GM12878 (cell line): ENCODE data around the gene GRIFIN. TPM values are rescaled to one million over a fixed set of nuclear protein-coding genes. Genes with fewer than 3 reads are reported as not detected.

Source experiments
- ATAC-seq: fragments of 200-7000 bp; cut with Tn5 transposase; 3 replicates; pipeline ENCODE4 v1.9.1; 2020; ENCODE audit warnings: mild to moderate bottlenecking, moderate library complexity
- BruUV-seq: library from RNA; stranded (reverse); fragments of 400-500 nt; replicated peaks from 2 replicates; lab custom pipeline; 2021; lab: Mats Ljungman, UMichigan
- CTCF ChIA-PET: fragments of 300-600 bp; sonication (Branson Sonifier 250); formaldehyde crosslinking; extraction: SDS; loops from one replicate; lab custom pipeline; 2021; ENCODE audit warnings: inconsistent platforms; lab: Yijun Ruan, JAX
- POLR2A ChIA-PET: fragments of 350-600 bp; formaldehyde crosslinking; extraction: SDS; loops from one replicate; lab custom pipeline; 2021; ENCODE audit warnings: inconsistent platforms; lab: Charles Lee
- RAD21 ChIA-PET: fragments of 300-600 bp; sonication (Branson Sonifier 250); formaldehyde crosslinking; loops from one replicate; lab custom pipeline; 2023; ENCODE audit warnings: antibody characterized with exemption; ENCODE audit not compliant: unreplicated experiment; lab: Charles Lee
- SMC1A ChIA-PET: fragments of 300-600 bp; sonication (Branson Sonifier 250); formaldehyde crosslinking; loops from one replicate; lab custom pipeline; 2023; ENCODE audit not compliant: unreplicated experiment, uncharacterized antibody; lab: Charles Lee
- DNase-seq: peaks from one replicate; pipeline ENCODE4 v3.0.0-alpha.2; 2011; ENCODE audit warnings: low read depth, low spot score
- FAIRE-seq: peaks from 3 replicates; lab custom pipeline; 2011; peaks lifted over from hg19 to GRCh38; lab: Jason Lieb, UNC
- H2AFZ ChIP-seq: 2 replicates; pipeline ENCODE4 v1.6.0; 2011; ENCODE audit warnings: low read depth, low read length, control low read depth; ENCODE audit not compliant: control insufficient read depth
- H3K27ac ChIP-seq: 2 replicates; pipeline ENCODE4 v1.5.1; 2011; ENCODE audit warnings: control low read depth; ENCODE audit not compliant: control insufficient read depth, insufficient read depth
- H3K27me3 ChIP-seq, 2 experiments: replicated peaks in 1 of 2; 2 replicates each; pipeline versions ENCODE4 v1.6.0 to v1.6.1; 2011; ENCODE audit warnings: low read length in 1 of 2; ENCODE audit not compliant: control insufficient read depth in 2 of 2, insufficient read depth in 2 of 2
- H3K36me3 ChIP-seq, 2 experiments: 2 replicates each; pipeline ENCODE4 v1.5.1; 2011; ENCODE audit warnings: low read length in 1 of 2; ENCODE audit not compliant: control insufficient read depth in 2 of 2, insufficient read depth in 2 of 2
- H3K4me1 ChIP-seq: 2 replicates; pipeline ENCODE4 v1.6.1; 2011; ENCODE audit warnings: mild to moderate bottlenecking, low read length, moderate library complexity, mixed read lengths; ENCODE audit not compliant: control insufficient read depth, insufficient read depth
- H3K4me2 ChIP-seq: 2 replicates; pipeline ENCODE4 v1.6.0; 2011; ENCODE audit warnings: control low read depth; ENCODE audit not compliant: control insufficient read depth, insufficient read depth
- H3K4me3 ChIP-seq: fragments of 200-600 bp; sonication (generic); 2 replicates; pipeline ENCODE4 v1.5.1; 2016
- H3K79me2 ChIP-seq: 2 replicates; pipeline ENCODE4 v1.6.0; 2011; ENCODE audit warnings: low read length; ENCODE audit not compliant: control insufficient read depth, insufficient read depth
- H3K9ac ChIP-seq: 2 replicates; pipeline ENCODE4 v1.8.0; 2011; ENCODE audit warnings: low read length, control low read depth, mixed read lengths; ENCODE audit not compliant: control insufficient read depth, insufficient read depth
- H3K9me3 ChIP-seq: replicated peaks from 3 replicates; pipeline ENCODE4 v1.5.1; 2011; ENCODE audit warnings: mild to moderate bottlenecking, low read length; ENCODE audit not compliant: control insufficient read depth, insufficient read depth
- H4K20me1 ChIP-seq: 2 replicates; pipeline ENCODE4 v1.6.0; 2011; ENCODE audit not compliant: control insufficient read depth, insufficient read depth
- BHLHE40 ChIP-seq, 2 experiments: fragments of 450-650 bp in 1 of 2; IDR thresholded peaks; 2 replicates each; pipeline ENCODE4 v1.6.1; 2011 to 2017; ENCODE audit warnings: low read depth in 2 of 2, borderline replicate concordance in 1 of 2, improper control_type of control experiment in 1 of 2, low read length in 1 of 2, mild to moderate bottlenecking in 1 of 2
- CUX1 ChIP-seq: IDR thresholded peaks from 2 replicates; pipeline ENCODE4 v1.6.1; 2012; ENCODE audit warnings: improper control_type of control experiment, low read depth, low read length; ENCODE audit not compliant: insufficient replicate concordance
- FOS ChIP-seq: IDR thresholded peaks from 3 replicates; pipeline ENCODE4 v1.6.1; 2011; ENCODE audit warnings: borderline replicate concordance; ENCODE audit not compliant: insufficient read length; ENCODE audit errors: extremely low read depth
- IKZF2 ChIP-seq, 2 experiments: fragments of 450-650 bp; IDR thresholded peaks; 2 replicates each; pipeline ENCODE4 v1.6.1; 2017; ENCODE audit warnings: mild to moderate bottlenecking in 2 of 2, moderate library complexity in 2 of 2
- IRF4 ChIP-seq: IDR thresholded peaks from 2 replicates; pipeline ENCODE4 v1.6.1; 2011; ENCODE audit warnings: low read depth, low read length
- KLF5 ChIP-seq: fragments of 450-650 bp; IDR thresholded peaks from 2 replicates; pipeline ENCODE4 v1.6.1; 2014; ENCODE audit warnings: mild to moderate bottlenecking; ENCODE audit not compliant: partially characterized antibody
- NFYA ChIP-seq: IDR thresholded peaks from 2 replicates; pipeline ENCODE4 v1.6.1; 2011; ENCODE audit warnings: low read depth, mild to moderate bottlenecking, low read length, improper control_type of control experiment, borderline replicate concordance
- POLR2AphosphoS2 ChIP-seq: IDR thresholded peaks from 2 replicates; pipeline ENCODE4 v1.6.1; 2011; ENCODE audit warnings: low read depth, mild to moderate bottlenecking, low read length, improper control_type of control experiment, moderate library complexity
- POLR2AphosphoS5 ChIP-seq: IDR thresholded peaks from 2 replicates; pipeline ENCODE4 v1.6.1; 2011; ENCODE audit warnings: mild to moderate bottlenecking, low read length, inconsistent platforms
- RAD21 ChIP-seq: IDR thresholded peaks from 2 replicates; pipeline ENCODE4 v1.6.1; 2011; ENCODE audit warnings: mild to moderate bottlenecking, low read depth, low read length, moderate library complexity; ENCODE audit not compliant: insufficient read depth
- RCOR1 ChIP-seq: conservative IDR thresholded peaks from 2 replicates; pipeline ENCODE4 v1.6.1; 2012; ENCODE audit warnings: low read depth, low read length, improper control_type of control experiment
- RUNX3 ChIP-seq: IDR thresholded peaks from 2 replicates; pipeline ENCODE4 v1.6.1; 2012; ENCODE audit warnings: low read length, inconsistent platforms
- SMARCA5 ChIP-seq: fragments of 450-650 bp; IDR thresholded peaks from 2 replicates; pipeline ENCODE4 v1.6.1; 2017; ENCODE audit warnings: mild to moderate bottlenecking
- SMC3 ChIP-seq: IDR thresholded peaks from 2 replicates; pipeline ENCODE4 v1.6.1; 2011; ENCODE audit warnings: low read length, improper control_type of control experiment, borderline replicate concordance
- TAF1 ChIP-seq: IDR thresholded peaks from 2 replicates; pipeline ENCODE4 v1.6.1; 2011; ENCODE audit warnings: mild to moderate bottlenecking, low read depth, low read length, borderline replicate concordance
- YY1 ChIP-seq: IDR thresholded peaks from 2 replicates; pipeline ENCODE4 v1.6.1; 2011; ENCODE audit warnings: low read depth, mild to moderate bottlenecking, low read length
- WGBS: methylation state at CpG from one replicate; pipeline ENCODE4 v1.1.6; 2016; ENCODE audit warnings: low lambda C conversion rate; ENCODE audit not compliant: insufficient replicate concordance, insufficient coverage; ENCODE audit errors: missing lambda C conversion rate; 5-methylcytosine and 5-hydroxymethylcytosine counted together
- in situ Hi-C: fragments of 300-500 bp; cut with MboI; formaldehyde crosslinking; loops from 9 replicates; pipeline ENCODE4 v1.14.3; 2018; ENCODE audit warnings: mixed read lengths
- intact Hi-C: fragments of 100-400 bp; cut with micrococcal nuclease; formaldehyde crosslinking; loops from one replicate; pipeline ENCODE4 v1.14.2; 2022; ENCODE audit not compliant: unreplicated experiment
- polyA plus RNA-seq, 11 experiments: library from polyadenylated mRNA; depleted of rRNA in 4 of 11; unstranded in 6 of 11; stranded (reverse) in 5 of 11; fragments of >200 nt; fragmentation: Nextera tagmentation in 4 of 11; fragmentation: Illumina TruSeq in 1 of 11; extraction: Ambion mirVana in 4 of 11; extraction: Trizol in 1 of 11; gene quantifications; 1 replicate in 1 of 11; 2 replicates in 10 of 11; pipeline versions ENCODE4 v1.2.1 to v1.2.3, GENCODE V29; 2011 to 2016; ENCODE audit warnings: inconsistent platforms in 2 of 11, missing spikeins in 2 of 11, low read depth in 1 of 11
- total RNA-seq, 4 experiments: library from RNA; depleted of rRNA in 3 of 4; stranded (reverse); fragments of >200 nt in 3 of 4; fragmentation: Illumina TruSeq in 1 of 4; extraction: Trizol in 1 of 4; gene quantifications; 2 replicates each; pipeline versions ENCODE4 v1.2.1 to v1.2.3, GENCODE V29; 2013 to 2021
- TF ChIP-seq, protein P1 (sequence below): IDR thresholded peaks from 2 replicates; pipeline ENCODE4 v1.6.1; 2012; ENCODE audit warnings: low read depth, low read length, improper control_type of control experiment

The GRIFIN gene
- total and polyA plus RNA-seq, 10 of the 15 experiments (the other 5 are each of a cell fraction or from before 2014, with no cell fraction given): not detected

DNA sequence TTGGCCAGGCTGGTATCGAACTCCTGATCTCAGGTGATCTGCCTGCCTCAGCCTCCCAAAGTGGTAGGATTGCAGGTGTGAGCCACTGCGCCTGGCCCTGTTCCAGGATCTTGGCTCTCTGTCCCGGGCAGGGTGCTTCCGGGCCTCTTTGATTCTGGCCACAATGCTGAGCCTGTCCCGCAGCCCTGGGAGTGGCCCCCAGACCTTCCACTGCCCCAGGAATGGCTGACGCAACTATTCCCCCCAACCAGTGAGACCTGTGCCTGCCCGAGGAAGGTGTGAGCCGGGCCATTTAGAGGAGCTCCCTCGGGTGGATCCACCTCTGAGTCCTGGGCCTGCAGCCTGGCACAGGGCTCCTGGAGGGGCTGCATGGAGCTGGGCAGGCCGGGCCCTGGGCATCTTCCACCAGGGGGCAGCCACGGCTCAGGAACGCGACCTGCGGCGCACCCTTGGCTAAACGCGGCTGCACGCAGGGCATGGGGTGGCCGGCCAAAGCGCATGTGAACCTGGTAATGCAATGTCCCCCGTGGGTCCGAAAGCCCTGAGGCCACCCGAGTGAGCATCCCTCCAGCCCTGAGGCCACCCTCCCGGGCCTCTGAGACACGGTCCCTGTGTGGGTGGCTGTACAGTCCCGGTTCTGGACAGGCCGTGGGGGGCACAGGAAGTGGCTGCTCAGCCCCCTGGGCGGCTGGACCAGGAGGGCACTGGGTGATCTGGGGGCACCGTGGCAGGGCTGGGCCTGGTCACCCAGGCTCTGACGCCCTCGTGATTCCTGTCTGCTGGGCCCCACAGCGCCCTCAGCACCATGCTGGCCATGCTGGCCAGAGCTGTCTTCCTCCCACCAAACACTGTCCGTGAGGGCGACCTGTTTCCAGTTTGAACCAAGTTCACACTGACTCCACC lies 24.8 kb downstream of the GRIFIN start:
- no peak for FAIRE-seq
- H3K4me3 ChIP-seq: no peak overlapping the region; the same call in 1 of the 2 replicates
- TF ChIP-seq POLR2AphosphoS2: no peak
- no peak for TF ChIP-seq POLR2AphosphoS5
- TF ChIP-seq RCOR1: no peak
- peak; percentile 78 for TF ChIP-seq SMC3
- peak; percentile 86 for TF ChIP-seq RAD21
- no peak for TF ChIP-seq KLF5
- TF ChIP-seq SMARCA5: peak; percentile 50
- no peak for TF ChIP-seq IRF4
- no peak for TF ChIP-seq IKZF2 (IDR thresholded peaks at IDR 0.05)
- no peak for TF ChIP-seq FOS
- no peak for TF ChIP-seq NFYA
- TF ChIP-seq BHLHE40 (IDR thresholded peaks at IDR 0.05; ENCODE audit: borderline replicate concordance in 1 of 2, low read depth in 2 of 2, low read length in 1 of 2): peak; percentile 35 to 59; a peak in 3 of 4 replicates
- TF ChIP-seq, protein P1, sequence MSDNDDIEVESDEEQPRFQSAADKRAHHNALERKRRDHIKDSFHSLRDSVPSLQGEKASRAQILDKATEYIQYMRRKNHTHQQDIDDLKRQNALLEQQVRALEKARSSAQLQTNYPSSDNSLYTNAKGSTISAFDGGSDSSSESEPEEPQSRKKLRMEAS: 0 out of 2 replicates have a peak, but pooled peaks have one; percentile 12
- TF ChIP-seq RUNX3: no peak
- no peak for TF ChIP-seq CUX1
- peak; percentile 66 for TF ChIP-seq YY1
- TF ChIP-seq TAF1: no peak

More for the DNA sequence above, 24.8 kb downstream of the GRIFIN start:
- in situ Hi-C loops (no loop called here), intact Hi-C loops (loop anchor here (1.0 to 2.0 kb wide), 2 partner anchors 17 to 230 kb away; no protein-coding TSS in a partner anchor)
- ChIA-PET CTCF (interaction anchor here (0.6 to 4.4 kb wide), 25 partner anchors 8 to 413 kb away, joined by 3 to 114 read pairs (median 3); partner anchors contain the start of gene TTYH3), SMC1A (interaction anchor here (1.0 to 3.1 kb wide), 8 partner anchors 11 to 259 kb away, joined by 3 to 21 read pairs (median 4); no protein-coding TSS in a partner anchor), RAD21 (interaction anchor here (1.0 to 4.9 kb wide), 12 partner anchors 18 to 260 kb away, joined by 3 to 42 read pairs (median 4); no protein-coding TSS in a partner anchor), POLR2A (interaction anchor here (2.8 kb wide), 1 partner anchor 17 kb away, joined by 8 read pairs; no protein-coding TSS in a partner anchor)
- ATAC-seq: peak; percentile 99
- no peaks in the 10 kb centered on the region for H4K20me1 ChIP-seq
- 8% methylated on average over 34 of the region's 34 CpGs for WGBS
- DNase-seq: no peak
- H3K9me3 ChIP-seq: no peaks in the 10 kb centered on the region
- no peak overlapping the region for H3K27ac ChIP-seq
- H2AFZ ChIP-seq: peak overlapping the region; percentile 54
- peak overlapping the region; percentile 83 for H3K4me2 ChIP-seq
- peaks cover 7% of the 10 kb centered on the region for H3K4me1 ChIP-seq
- BruUV-seq: no TSS peak
- peak overlapping the region; percentile 15; the same call in 1 of the 2 replicates for H3K9ac ChIP-seq
- no peaks in the 10 kb centered on the region for H3K79me2 ChIP-seq
- H3K27me3 ChIP-seq: no peaks in the 10 kb centered on the region
- no peaks in the 10 kb centered on the region for H3K36me3 ChIP-seq
